COLO668 (cell line): ENCODE results near the gene STXBP5L.
"Not testable (repeated sequence)": the region's sequence is repeated elsewhere in the genome, so short reads cannot be mapped to it uniquely, and the experiment has no call there.

Source experiments
- DNase-seq: peaks from one replicate; lab custom pipeline; 2025; ENCODE audit not compliant: unreplicated experiment; lab: John Stamatoyannopoulos, UW

STXBP5L gene

DNA sequence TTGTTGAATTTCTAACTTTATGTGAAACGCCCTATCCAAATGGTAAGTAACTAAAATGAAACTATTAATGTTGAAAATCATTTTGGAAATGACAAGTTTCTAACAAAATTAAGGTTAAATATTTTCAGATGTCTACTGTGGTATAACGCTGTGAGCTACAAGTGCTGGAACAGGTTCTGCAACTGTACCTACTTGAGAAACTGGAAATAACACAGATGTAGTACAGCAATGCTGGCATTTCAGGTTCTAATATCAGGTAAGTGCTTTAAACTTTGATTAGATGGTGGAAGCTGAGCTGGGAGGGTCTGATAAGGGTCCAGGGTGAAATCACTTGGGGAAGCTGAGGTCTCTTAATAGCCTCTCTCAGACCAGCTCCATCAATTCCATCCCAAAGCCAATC is 315.1 kb downstream of the STXBP5L start:
- no peak for DNase-seq

- no peak for DNase-seq
These were observed 321.0 kb downstream of the STXBP5L start for GRCh38 chr3:121228971-121229370.

DNA sequence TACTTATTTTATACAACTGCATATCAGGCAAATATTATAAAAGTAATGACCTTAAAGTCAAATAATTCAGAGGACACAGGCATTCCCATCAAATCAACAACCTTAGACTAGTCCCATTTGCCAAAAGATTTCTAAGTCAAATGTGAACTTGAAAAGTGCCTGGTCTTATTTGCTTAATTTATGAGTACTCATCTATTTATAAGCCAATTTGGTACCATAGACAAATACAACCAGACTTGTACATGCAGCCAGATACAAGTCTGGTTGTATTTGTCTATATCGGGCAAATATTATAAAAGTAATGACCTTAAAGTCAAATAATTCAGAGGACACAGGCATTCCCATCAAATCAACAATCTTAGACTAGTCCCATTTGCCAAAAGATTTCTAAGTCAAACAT is 322.2 kb downstream of the STXBP5L start:
- not testable (repeated sequence) for DNase-seq

GRCh38 chr3:121231872-121232271 is 323.9 kb downstream of the STXBP5L start:
- DNase-seq = no peak

DNA sequence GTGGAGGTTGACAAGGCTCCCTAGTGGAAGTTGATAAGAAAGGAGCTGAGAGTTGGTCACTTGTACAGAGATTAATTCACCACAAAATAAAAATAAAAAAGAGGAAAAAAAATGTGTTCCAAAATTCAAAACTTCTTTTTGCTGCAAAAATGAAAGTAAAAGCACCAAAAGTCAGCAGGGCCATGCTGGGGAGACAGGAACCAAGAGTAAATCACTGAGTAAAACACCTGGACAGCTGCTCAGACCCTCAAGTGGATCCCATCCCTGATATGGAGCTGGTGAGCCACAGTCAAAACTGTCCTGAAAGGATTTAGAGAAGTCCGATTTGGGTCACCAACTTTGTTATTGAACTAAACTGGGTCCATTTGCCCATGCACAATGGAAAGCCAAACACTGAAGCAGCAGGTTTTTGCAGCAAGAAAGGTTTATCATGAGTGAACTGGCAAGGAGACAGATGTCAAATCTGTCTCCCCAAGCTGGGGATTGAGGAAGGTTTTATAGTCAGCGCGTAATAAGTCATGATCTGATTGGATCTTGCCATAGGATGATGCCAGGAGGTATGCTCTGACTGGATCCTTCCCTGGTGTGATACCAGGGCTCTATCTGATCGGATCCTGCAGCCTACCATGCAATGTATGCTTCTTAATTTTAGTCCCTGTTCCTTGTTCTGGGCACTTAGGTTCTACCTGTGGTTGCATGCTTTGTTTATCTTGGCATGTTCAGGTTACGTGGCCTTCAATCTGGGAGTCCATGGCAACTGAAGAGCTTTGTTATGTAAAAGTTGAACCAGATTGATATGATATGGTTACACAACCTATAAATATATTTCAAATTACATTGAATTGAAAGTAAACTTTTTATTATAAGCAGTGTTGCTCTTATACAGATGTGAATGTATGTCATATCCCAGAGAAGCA is 324.6 kb downstream of the STXBP5L start:
- no peak for DNase-seq

DNA sequence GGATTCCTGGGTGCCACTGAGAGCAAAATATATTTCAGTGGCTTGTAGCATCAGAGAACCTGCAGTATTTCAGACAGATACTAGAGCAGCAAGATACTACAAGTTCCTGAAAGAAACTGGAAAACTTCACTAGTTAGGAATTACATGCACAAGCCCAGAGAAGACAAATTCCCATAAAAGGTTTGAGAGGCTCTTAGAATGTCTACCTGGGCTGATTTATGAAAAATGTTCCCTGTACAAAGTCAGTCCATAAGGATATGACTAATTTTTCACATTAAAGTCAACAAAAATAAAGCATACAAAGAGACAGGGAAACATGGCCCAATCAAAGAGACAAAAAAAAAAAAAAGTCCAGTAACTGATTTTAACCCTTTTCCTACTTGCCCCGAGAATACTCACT is 335.2 kb downstream of the STXBP5L start:
- DNase-seq = no peak

- no peak for DNase-seq
These were observed 344.7 kb downstream of the STXBP5L start for GRCh38 chr3:121252676-121253075.

- DNase-seq = no peak
These were observed 361.4 kb downstream of the STXBP5L start for GRCh38 chr3:121269389-121269788.

- no peak for DNase-seq
These were observed 366.4 kb downstream of the STXBP5L start for GRCh38 chr3:121274411-121274810.

DNA sequence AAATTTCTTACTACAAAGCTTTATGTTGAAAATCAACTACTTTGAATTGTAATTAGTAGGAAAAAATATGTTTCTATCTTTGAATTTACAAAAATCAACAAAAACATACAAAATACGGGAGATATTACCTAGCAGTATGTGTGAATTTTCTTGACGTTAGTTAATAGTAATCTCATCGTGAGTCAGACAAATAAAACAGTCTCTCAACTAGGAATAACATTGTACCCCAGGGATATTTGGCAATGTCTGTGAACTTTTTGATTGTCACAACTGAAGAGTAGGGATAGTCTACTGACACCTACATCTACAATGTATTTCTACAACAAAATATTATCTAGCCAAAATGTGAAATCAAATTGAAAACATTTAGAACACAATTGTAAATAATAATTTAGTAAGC is 387.4 kb downstream of the STXBP5L start:
- DNase-seq = no peak

DNA sequence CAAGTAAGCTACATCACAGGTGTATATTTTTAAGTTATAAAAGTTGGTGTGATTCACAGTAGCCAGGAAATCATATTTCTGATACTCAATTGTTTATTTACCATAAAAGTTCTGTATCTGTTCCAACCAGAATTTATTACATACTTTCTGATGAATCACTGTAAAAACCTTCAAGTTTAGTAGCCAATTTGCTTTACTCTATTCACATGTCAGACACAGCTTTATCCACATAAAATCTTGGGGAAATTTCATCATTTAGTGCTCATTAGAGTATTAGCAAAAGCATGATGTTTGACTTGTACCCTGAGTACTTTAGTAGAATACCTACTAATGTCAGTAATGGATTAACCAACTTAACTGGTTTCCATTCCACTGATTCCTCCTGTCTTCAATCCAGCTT is 388.0 kb downstream of the STXBP5L start:
- DNase-seq = no peak

- DNase-seq = no peak
These were observed 416.3 kb downstream of the STXBP5L start for GRCh38 chr3:121324320-121324719.

- DNase-seq = no peak
These were observed 422.1 kb downstream of the STXBP5L start for GRCh38 chr3:121330118-121330517.

DNA sequence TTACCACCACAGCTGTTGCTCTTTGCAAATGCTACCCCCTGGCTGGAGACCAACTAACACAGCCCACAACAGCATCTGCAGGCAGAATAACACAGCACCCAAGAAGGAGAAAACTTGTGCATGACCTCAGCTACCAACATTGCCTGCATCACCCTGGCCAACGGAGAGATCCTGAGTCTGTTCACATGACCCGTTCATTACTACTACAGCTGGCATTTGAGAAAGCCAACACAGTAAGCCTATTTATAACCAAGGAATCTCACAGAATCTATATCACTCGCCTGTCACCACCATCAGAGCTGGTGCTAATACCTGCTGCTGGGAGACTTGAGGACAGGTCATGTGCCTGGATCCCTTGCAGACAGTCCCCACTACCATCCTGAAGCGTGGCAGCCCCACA is 422.6 kb downstream of the STXBP5L start:
- DNase-seq = no peak

- DNase-seq = not testable (repeated sequence)
These were observed 448.0 kb downstream of the STXBP5L start for GRCh38 chr3:121355960-121356359.

DNA sequence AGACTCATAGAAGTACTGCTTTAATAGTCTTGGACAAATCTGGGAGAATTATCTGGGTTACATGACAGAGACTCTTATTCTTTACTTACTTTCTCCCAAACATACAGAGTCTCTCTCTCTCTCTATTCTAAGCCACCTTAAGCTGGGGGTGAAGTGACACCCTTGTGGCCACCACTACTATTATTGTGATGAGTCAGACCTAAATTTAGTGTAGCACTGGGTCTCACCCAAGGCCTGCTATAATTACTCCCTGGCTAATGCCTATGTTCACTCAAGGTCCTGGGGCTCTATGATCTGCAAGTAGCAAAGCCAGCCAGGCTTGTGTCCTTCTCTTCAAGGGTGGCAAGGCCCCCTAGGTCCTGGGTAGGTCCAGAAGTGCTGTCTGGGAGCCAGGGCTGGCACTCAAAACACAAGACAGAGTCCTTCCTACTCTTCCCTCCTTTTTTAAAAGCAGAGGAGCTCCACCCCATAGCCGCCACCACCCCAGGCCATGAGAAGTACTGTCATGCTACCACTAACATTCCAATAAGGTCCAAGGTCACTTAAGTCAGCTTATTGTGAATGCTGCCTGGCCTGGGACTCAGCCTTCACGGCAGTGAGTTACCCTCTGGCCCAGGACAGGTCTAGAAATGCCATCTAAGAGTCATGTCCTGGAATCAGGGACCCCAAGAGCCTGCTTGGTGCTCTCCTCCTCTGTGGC is 454.2 kb downstream of the STXBP5L start:
- no peak for DNase-seq

GRCh38 chr3:121388308-121388707 is 480.3 kb downstream of the STXBP5L start:
- DNase-seq = not testable (repeated sequence)

DNA sequence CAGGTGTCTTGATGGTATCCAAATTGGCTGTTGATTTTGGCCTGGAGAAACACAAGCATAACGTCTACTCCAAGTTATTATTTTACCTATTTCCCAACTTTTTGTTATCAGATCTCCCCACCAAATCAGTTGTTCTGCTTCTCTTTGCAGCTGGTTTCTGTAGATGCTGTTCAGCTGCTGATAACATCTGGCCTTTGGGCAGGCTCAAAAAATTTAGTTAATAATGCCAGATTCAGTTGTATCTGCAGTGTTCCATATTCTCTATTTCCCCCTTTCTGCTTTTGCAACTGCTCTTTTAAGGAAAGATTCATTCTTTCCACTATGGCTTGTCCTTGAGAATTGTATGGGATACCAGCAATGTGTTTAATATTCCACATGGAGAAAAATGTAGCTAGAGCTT is 488.0 kb downstream of the STXBP5L start:
- DNase-seq = not testable (repeated sequence)

GRCh38 chr3:121398051-121398450 is 490.0 kb downstream of the STXBP5L start:
- DNase-seq = not testable (repeated sequence)

DNA sequence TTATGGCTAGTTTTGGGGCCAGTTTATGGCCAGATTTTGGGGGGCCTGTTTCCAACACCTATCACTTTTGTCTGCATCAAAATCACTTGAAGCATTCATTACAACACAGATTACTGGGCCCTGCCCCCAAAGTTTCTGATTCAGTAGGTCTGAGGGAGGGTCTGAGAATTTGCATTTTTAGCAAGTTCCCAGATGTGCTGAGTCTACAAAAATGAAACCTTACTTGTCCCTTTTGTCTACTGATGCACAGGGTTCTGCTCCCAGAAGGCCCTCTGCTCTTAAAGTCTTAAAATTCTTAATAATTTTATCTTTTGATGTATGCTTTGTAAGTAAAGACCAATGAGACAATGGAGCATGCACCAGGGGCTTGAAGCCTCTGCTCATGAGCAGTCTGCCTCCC is 491.8 kb downstream of the STXBP5L start:
- no peak for DNase-seq

GRCh38 chr3:121405631-121406030 is 497.6 kb downstream of the STXBP5L start:
- DNase-seq = no peak

GRCh38 chr3:121411523-121411922 is 503.5 kb downstream of the STXBP5L start:
- DNase-seq = no peak
